NCI-H774 (cell line): Measurements from ENCODE around the gene DOCK4.

Experiments
- DNase-seq: peaks from one replicate; lab custom pipeline; 2025; lab: John Stamatoyannopoulos, UW

Gene DOCK4

GRCh38 chr7:111806232-111806631 lies 400.0 kb downstream of the DOCK4 start:
- DNase-seq, result no peak

GRCh38 chr7:111803015-111803758 lies 403.0 kb downstream of the DOCK4 start:
- DNase-seq, result no peak

GRCh38 chr7:111802194-111802772 lies 403.9 kb downstream of the DOCK4 start:
- DNase-seq, result no peak

GRCh38 chr7:111801277-111801676 lies 404.9 kb downstream of the DOCK4 start:
- no peak for DNase-seq

- DNase-seq, result no peak
Measured at GRCh38 chr7:111796671-111797070, 409.5 kb downstream of the DOCK4 start.

GRCh38 chr7:111789870-111790269 lies 416.3 kb downstream of the DOCK4 start:
- DNase-seq, result no peak

- no peak for DNase-seq
Measured at GRCh38 chr7:111789048-111789320, 417.2 kb downstream of the DOCK4 start.

GRCh38 chr7:111788286-111789047 lies 417.7 kb downstream of the DOCK4 start:
- no peak for DNase-seq

GRCh38 chr7:111787741-111788140 lies 418.5 kb downstream of the DOCK4 start:
- DNase-seq, result no peak

- no peak for DNase-seq
Measured at GRCh38 chr7:111787099-111787498, 419.1 kb downstream of the DOCK4 start.

GRCh38 chr7:111785076-111785475 lies 421.1 kb downstream of the DOCK4 start:
- DNase-seq, result no peak

- no peak for DNase-seq
Measured at GRCh38 chr7:111784296-111784695, 421.9 kb downstream of the DOCK4 start.

- DNase-seq, result no peak
Measured at GRCh38 chr7:111783854-111784253, 422.3 kb downstream of the DOCK4 start.

- no peak for DNase-seq
Measured at GRCh38 chr7:111780527-111780926, 425.7 kb downstream of the DOCK4 start.

GRCh38 chr7:111775206-111775605 lies 431.0 kb downstream of the DOCK4 start:
- DNase-seq, result no peak

- DNase-seq, result no peak
Measured at GRCh38 chr7:111772716-111773115, 433.5 kb downstream of the DOCK4 start.

GRCh38 chr7:111771638-111772037 lies 434.6 kb downstream of the DOCK4 start:
- no peak for DNase-seq

GRCh38 chr7:111770116-111770515 lies 436.1 kb downstream of the DOCK4 start:
- no peak for DNase-seq

- DNase-seq, result no peak
Measured at GRCh38 chr7:111765751-111766643, 440.2 kb downstream of the DOCK4 start.

GRCh38 chr7:111763221-111763801 lies 442.9 kb downstream of the DOCK4 start:
- DNase-seq, result no peak

- no peak for DNase-seq
Measured at GRCh38 chr7:111762799-111763198, 443.4 kb downstream of the DOCK4 start.

- DNase-seq, result no peak
Measured at GRCh38 chr7:111762211-111762610, 444.0 kb downstream of the DOCK4 start.
